ENCODE measurements around the gene PRDM13.

- TF ChIP-seq POLR2A (IDR thresholded peaks at IDR 0.05) (no peak), CTCF (IDR thresholded peaks at IDR 0.05) (no peak), EP300 (IDR thresholded peaks at IDR 0.05; ENCODE audit: low read depth) (no peak), POLR2AphosphoS5 (IDR thresholded peaks at IDR 0.05) (no peak)
Measured at GRCh38 chr6:99605074-99605734, 1.4 kb upstream of the PRDM13 start.

Measured in transverse colon (tissue), 4 donors.